ENCODE data around the gene STARD5. TPM values are rescaled to one million over a fixed set of nuclear protein-coding genes. Genes with fewer than 3 reads are reported as not detected.
A peak's percentile ranks its signal among the peaks of the same experiment; 100 is the strongest.

STARD5 gene
- total and polyA plus RNA-seq, 4 donors = 1.1 to 47.0 (median 35.7) TPM

DNA sequence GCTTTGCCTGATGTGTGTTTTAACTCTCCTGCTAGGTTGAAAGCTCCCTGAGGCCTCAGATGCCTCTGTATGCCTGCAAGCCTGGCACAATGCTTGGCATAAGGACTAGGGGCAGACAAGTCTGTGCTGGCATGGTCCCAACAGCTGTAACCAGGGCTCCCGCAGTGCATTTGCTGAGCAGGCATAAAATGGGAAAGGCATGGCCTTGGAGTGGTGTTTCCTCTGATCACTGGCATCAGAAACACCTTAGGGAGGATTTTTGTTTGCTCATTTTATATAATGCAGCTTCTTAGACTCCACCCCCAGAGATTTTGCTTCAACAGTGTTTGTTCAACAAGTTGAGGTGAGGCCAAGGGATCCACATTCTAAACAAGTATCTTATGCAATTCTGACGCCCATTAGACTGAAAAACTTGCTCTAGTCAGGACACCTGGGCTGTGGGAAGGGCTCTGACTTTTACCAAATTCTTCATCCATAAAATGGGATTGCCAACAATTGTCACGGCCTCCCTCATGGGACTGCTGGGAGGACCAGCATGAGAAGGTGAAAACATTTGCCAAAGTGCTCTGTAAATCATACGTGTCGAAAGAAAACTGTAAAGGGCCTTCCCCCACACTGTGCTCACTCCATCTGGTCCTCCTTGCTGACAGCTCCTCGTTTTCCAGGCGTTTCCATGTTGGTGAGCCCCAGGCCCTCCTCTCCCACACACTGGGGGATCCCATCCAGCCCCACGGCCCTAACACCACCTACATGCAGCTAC lies 43.1 kb downstream of the STARD5 start:
- Histone ChIP-seq H3K4me1 (ENCODE audit: control insufficient read depth in 4 of 4, insufficient read depth in 4 of 4, low read length in 3 of 4) (peaks cover 7 to 28% (median 19%) of the 10 kb centered on the region in 4 donors), H3K36me3 (ENCODE audit: control insufficient read depth in 4 of 4, insufficient read depth in 3 of 4, low read depth in 1 of 4, low read length in 3 of 4) (no peaks in the 10 kb centered on the region), H3K9ac (ENCODE audit: low read depth in 1 of 2, low read length in 2 of 2) (no peak overlapping the region), H3K4me3 (ENCODE audit: low read depth in 1 of 3, low read length in 3 of 3) (no peak overlapping the region), H3K9me3 (ENCODE audit: control insufficient read depth in 4 of 4, low read length in 3 of 4) (no peaks in the 10 kb centered on the region), H3K27me3 (ENCODE audit: control insufficient read depth in 4 of 4, insufficient read depth in 4 of 4, low read length in 3 of 4) (no peaks in the 10 kb centered on the region), H3K27ac (ENCODE audit: low read depth in 1 of 2, low read length in 2 of 2) (no peak overlapping the region)
- 78% methylated on average over 8 of the region's 8 CpGs for WGBS
- no peak for DNase-seq (ENCODE audit: low spot score)
- TF ChIP-seq HNF4A (conservative IDR thresholded peaks at IDR 0.05) = peak in 1 of 2 donors; percentile 18
- TF ChIP-seq RXRA (IDR thresholded peaks at IDR 0.05) = peak in 1 of 2 donors; percentile 23
- TF ChIP-seq, protein P1, sequence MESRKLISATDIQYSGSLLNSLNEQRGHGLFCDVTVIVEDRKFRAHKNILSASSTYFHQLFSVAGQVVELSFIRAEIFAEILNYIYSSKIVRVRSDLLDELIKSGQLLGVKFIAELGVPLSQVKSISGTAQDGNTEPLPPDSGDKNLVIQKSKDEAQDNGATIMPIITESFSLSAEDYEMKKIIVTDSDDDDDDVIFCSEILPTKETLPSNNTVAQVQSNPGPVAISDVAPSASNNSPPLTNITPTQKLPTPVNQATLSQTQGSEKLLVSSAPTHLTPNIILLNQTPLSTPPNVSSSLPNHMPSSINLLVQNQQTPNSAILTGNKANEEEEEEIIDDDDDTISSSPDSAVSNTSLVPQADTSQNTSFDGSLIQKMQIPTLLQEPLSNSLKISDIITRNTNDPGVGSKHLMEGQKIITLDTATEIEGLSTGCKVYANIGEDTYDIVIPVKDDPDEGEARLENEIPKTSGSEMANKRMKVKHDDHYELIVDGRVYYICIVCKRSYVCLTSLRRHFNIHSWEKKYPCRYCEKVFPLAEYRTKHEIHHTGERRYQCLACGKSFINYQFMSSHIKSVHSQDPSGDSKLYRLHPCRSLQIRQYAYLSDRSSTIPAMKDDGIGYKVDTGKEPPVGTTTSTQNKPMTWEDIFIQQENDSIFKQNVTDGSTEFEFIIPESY (IDR thresholded peaks at IDR 0.05) = no peak

- Histone ChIP-seq H3K4me3 (ENCODE audit: low read depth in 1 of 3, low read length in 3 of 3) (no peak overlapping the region), H3K36me3 (ENCODE audit: control insufficient read depth in 4 of 4, insufficient read depth in 3 of 4, low read depth in 1 of 4, low read length in 3 of 4) (no peaks in the 10 kb centered on the region), H3K27me3 (ENCODE audit: control insufficient read depth in 4 of 4, insufficient read depth in 4 of 4, low read length in 3 of 4) (no peaks in the 10 kb centered on the region), H3K27ac (ENCODE audit: low read depth in 1 of 2, low read length in 2 of 2) (no peak overlapping the region), H3K4me1 (ENCODE audit: control insufficient read depth in 4 of 4, insufficient read depth in 4 of 4, low read length in 3 of 4) (peaks cover 7 to 36% (median 27%) of the 10 kb centered on the region in 4 donors), H3K9me3 (ENCODE audit: control insufficient read depth in 4 of 4, low read length in 3 of 4) (no peaks in the 10 kb centered on the region), H3K9ac (ENCODE audit: low read depth in 1 of 2, low read length in 2 of 2) (no peak overlapping the region)
- DNase-seq (ENCODE audit: low spot score) = no peak
- TF ChIP-seq JUND (IDR thresholded peaks at IDR 0.05) (no peak), RXRA (IDR thresholded peaks at IDR 0.05) (no peak), FOXA2 (IDR thresholded peaks at IDR 0.05) (no peak), RAD21 (IDR thresholded peaks at IDR 0.05) (no peak), GABPA (IDR thresholded peaks at IDR 0.05 in 1 of 2, conservative IDR thresholded peaks at IDR 0.05 in 1 of 2) (no peak), EGR1 (IDR thresholded peaks at IDR 0.05; ENCODE audit: low read depth in 2 of 2) (no peak), HNF4A (conservative IDR thresholded peaks at IDR 0.05) (no peak), ATF3 (IDR thresholded peaks at IDR 0.05) (no peak), NR2F2 (IDR thresholded peaks at IDR 0.05) (no peak)
- TF ChIP-seq, protein P2, sequence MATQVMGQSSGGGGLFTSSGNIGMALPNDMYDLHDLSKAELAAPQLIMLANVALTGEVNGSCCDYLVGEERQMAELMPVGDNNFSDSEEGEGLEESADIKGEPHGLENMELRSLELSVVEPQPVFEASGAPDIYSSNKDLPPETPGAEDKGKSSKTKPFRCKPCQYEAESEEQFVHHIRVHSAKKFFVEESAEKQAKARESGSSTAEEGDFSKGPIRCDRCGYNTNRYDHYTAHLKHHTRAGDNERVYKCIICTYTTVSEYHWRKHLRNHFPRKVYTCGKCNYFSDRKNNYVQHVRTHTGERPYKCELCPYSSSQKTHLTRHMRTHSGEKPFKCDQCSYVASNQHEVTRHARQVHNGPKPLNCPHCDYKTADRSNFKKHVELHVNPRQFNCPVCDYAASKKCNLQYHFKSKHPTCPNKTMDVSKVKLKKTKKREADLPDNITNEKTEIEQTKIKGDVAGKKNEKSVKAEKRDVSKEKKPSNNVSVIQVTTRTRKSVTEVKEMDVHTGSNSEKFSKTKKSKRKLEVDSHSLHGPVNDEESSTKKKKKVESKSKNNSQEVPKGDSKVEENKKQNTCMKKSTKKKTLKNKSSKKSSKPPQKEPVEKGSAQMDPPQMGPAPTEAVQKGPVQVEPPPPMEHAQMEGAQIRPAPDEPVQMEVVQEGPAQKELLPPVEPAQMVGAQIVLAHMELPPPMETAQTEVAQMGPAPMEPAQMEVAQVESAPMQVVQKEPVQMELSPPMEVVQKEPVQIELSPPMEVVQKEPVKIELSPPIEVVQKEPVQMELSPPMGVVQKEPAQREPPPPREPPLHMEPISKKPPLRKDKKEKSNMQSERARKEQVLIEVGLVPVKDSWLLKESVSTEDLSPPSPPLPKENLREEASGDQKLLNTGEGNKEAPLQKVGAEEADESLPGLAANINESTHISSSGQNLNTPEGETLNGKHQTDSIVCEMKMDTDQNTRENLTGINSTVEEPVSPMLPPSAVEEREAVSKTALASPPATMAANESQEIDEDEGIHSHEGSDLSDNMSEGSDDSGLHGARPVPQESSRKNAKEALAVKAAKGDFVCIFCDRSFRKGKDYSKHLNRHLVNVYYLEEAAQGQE (IDR thresholded peaks at IDR 0.05) = no peak
- TF ChIP-seq, protein P1 (IDR thresholded peaks at IDR 0.05) = no peak
- TF ChIP-seq, protein P3, sequence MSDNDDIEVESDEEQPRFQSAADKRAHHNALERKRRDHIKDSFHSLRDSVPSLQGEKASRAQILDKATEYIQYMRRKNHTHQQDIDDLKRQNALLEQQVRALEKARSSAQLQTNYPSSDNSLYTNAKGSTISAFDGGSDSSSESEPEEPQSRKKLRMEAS (IDR thresholded peaks at IDR 0.05) = no peak
- TF ChIP-seq, protein P4, sequence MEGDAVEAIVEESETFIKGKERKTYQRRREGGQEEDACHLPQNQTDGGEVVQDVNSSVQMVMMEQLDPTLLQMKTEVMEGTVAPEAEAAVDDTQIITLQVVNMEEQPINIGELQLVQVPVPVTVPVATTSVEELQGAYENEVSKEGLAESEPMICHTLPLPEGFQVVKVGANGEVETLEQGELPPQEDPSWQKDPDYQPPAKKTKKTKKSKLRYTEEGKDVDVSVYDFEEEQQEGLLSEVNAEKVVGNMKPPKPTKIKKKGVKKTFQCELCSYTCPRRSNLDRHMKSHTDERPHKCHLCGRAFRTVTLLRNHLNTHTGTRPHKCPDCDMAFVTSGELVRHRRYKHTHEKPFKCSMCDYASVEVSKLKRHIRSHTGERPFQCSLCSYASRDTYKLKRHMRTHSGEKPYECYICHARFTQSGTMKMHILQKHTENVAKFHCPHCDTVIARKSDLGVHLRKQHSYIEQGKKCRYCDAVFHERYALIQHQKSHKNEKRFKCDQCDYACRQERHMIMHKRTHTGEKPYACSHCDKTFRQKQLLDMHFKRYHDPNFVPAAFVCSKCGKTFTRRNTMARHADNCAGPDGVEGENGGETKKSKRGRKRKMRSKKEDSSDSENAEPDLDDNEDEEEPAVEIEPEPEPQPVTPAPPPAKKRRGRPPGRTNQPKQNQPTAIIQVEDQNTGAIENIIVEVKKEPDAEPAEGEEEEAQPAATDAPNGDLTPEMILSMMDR (IDR thresholded peaks at IDR 0.05; ENCODE audit: low read depth, low read length, missing input control) = no peak
- WGBS = 80% methylated on average over 12 of the region's 12 CpGs
Observed at GRCh38 chr15:81279621-81280485, 44.1 kb downstream of the STARD5 start.
